ENCODE data around the gene PCED1A.

Gene PCED1A

GRCh38 chr20:2840138-2840966, at the start of gene PCED1A, which contains the start of gene VPS16:
TSS of gene PCED1A (minus strand) at chr20:2840655. CDS start at chr20:2839912, 743 bp downstream.
TSS of gene VPS16 (plus strand) at chr20:2840745. CDS start at chr20:2840775, 30 bp downstream.
- DNase-seq = peak; percentile 80

DNA sequence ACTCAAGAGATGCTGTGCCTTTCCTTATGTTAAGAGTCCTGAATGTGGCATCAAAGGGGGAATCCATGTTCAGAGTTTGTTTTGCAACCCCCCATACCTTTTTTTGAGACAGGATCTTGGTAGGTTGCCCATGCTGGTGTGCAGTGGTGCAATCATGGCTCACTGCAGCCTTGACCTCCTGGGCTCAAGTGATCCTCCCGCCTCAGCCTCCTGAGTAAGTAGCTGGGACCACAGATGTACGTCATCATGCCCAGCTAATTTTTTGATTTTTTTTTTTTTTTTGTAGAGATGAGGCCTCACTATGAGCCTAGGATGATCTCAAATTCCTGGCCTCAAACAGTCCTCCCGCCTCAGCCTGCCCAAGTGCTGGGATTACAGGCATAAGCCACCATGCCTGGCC, 49.3 kb upstream of the PCED1A start:
- no peak for DNase-seq

GRCh38 chr20:2889209-2889608, 48.8 kb upstream of the PCED1A start:
- DNase-seq = no peak

DNA sequence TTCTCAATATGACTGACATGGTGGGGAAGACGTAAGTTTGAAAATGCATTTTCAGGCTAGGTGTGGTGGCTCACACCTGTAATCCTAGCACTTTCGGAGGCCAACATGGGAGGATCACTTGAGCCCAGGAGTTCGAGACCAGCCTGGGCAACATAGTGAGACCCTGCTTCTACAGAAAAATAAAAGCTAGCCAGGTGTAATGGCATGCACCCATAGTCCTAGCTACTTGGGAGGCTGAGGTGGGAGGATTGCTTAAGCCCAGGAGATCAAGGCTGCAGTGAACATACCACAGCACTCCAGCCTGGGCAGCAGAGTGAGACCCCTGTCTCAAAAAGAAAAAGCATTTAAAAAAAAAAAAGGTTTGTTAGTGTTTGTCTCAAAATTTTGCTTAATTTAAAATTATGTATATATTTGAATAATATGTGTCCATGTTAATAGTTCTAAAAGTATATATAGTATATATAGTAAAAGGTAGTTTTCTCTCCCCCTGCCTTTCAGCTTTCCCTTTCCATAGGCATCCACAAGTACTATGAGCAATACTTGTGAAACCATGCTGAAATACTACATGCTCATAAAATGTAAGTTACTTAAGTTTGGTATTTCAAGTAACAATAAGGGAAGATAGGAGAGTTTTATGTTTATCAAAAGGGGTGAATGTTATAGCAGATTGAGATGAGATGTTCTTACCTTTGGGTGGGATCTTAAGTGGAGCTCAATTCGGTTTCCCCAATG, 47.9 kb upstream of the PCED1A start:
- no peak for DNase-seq

DNA sequence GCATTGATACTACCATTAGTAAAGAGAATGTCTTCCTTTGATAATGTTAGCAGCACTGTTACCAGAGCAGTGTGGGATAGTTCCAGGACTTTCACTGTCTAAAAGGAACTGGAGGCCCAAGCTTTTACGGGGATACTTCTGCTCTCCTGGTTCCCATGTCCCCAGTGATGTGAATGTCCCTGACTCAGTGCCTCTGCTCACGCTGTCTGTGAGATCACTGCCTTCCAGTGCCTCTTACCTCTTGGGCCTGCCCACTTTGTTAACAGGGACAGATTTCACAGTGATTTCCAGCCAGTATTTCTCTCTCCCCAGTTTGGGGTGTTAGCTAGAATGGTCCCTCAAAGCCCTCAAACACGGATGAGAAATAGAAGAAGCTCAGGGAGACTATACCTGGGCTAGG, 47.3 kb upstream of the PCED1A start:
- DNase-seq = no peak

DNA sequence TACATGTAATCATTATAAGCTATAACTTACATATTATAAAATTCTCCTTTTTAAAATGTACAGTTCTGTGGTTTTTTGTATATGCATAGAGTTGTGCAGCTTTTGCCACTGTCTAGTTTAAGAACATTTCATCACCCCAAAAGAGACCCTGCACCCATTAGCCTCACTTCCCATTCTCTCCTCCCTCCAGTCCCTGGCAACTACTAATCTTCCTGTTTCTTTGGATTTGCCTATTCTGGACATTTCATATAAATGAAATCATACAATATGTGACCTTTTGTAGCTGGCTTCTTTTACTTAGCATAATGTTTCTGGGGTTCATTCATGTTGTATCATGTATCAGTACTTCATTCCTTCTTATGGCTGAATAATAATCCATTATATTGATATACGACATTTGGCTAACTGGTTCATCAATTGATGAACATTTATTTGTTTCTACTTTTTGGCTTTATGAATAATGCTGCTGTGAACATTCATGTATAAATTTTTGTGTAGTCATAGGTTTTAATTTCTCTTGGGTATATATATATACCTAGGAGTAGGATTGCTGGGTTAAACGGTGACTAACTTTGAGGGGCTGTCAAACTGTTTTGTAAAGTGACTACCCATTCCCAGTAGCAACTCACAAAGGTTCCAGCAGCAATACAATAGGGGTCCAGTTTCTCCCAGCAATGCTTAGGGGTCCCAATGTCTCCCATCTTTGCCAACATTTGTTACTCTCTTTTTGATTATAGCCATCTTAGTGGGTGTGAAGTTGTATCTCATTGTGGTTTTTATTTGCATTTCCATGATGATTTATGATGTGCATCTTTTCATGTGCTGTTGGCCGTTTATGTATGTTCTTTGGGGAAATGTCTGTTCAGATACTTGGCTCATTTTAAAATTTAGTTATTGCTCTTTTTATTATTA, 43.5 kb upstream of the PCED1A start:
- DNase-seq = no peak

GRCh38 chr20:2880650-2881049, 40.2 kb upstream of the PCED1A start:
- DNase-seq = no peak

- DNase-seq = peak; percentile 92
Observed at GRCh38 chr20:2879146-2879545, 38.7 kb upstream of the PCED1A start.

- no peak for DNase-seq
Observed at GRCh38 chr20:2878515-2878914, 38.1 kb upstream of the PCED1A start.

GRCh38 chr20:2875690-2876203, 35.3 kb upstream of the PCED1A start:
- no peak for DNase-seq

GRCh38 chr20:2874456-2874855, 34.0 kb upstream of the PCED1A start:
- DNase-seq = no peak

DNA sequence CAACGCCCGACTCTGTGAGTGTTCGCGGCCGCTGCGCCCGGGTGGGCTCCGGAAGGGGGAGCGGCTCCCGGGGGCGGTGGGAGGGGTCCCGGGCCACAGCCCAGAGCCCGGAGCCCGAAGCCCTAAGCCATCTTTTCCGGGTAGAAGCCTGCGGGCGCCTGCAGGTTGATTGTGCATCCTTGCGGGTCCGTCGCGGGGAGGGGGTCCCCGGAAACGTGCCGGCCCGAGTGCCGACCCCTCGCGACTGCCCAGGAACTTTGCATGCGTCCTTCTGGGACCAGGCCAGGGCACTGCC, 33.2 kb upstream of the PCED1A start:
- peak; percentile 40 for DNase-seq

GRCh38 chr20:2873010-2873746, 32.7 kb upstream of the PCED1A start, which contains the start of gene PTPRA:
TSS of gene PTPRA (plus strand) at chr20:2873481. CDS start at chr20:2964278, 90,797 bp downstream.
- DNase-seq = peak; percentile 75

DNA sequence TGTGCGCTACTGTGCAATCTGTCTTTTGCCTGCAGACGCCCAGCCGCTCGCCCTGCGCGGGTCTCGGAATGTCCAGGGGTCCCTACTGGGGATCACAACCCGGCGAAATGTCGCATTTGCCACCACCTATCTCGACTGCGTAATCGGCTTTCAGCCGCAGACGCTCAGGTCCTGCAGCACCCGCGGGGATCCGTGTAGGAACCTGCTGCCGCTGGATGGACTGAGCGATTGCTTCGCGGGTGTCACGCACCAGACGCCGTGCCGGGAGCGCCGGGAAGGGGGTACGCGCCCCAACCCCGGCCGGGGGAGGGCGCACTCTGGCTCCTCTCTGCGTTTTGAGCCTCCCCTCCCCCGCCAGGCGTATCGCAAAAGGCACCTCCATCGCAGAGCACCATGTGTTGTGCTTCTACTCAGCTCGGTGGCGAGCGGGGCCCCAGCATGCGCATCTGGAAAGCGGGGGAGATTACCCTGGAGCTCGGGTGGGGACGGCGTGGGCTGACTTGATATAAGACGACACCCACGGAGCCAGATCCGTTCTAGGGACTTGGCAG, 32.1 kb upstream of the PCED1A start:
- DNase-seq = peak; percentile 34

DNA sequence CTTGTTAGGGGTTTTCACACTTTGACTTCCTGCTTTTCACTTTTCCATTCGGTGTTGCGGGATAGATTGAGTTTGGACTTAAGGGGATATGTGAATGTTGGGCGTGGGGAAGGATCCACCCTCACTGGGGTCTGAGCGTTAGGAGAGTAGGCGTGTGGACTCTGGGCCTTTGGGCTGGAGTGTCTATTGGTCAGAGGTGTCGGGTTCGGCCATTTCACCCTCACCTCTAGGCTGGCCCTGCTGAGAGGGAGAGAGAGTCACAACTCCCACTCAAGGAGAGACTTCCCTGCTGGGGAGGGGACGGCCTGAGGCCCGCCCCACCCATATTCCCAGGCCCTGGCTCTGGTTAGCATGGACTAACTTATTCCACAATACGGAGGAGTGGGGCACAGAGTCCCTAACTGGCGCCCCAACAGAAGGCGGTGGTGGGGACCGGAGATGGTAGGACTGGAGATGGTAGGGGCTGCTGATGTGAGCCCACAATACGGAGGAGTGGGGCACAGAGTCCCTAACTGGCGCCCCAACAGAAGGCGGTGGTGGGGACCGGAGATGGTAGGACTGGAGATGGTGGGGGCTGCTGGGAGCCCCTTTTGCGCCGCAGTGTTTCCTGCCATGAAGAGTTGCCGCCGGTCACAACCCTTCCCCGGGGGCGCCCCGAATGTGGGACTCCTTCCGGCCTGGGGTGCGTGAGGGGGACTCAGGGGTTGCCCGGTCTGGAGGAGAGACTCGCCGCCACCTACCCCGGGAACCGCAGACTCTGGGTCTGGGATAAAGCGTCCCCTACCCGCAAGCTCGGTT, 31.4 kb upstream of the PCED1A start:
- no peak for DNase-seq

GRCh38 chr20:2871111-2871465, 30.6 kb upstream of the PCED1A start:
- no peak for DNase-seq

DNA sequence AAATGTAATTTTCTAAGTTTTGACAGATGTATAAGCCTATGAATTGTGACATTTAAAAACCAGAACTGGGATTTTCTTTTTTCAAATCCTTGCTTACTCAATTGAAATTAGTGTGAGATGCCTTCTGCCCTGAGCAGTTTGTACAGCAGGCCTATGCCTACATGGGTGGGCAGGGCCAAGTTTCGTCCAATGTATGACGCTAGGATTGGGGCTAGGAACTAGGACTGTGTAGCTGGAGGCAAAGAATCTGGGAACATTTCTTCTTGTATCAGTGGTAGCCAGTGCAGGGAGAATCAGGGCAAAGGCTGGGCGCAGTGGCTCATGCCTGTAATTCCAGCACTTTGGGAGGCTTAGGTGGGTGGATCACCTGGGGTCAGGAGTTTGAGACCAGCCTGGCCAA, 28.9 kb upstream of the PCED1A start:
- DNase-seq = no peak

DNA sequence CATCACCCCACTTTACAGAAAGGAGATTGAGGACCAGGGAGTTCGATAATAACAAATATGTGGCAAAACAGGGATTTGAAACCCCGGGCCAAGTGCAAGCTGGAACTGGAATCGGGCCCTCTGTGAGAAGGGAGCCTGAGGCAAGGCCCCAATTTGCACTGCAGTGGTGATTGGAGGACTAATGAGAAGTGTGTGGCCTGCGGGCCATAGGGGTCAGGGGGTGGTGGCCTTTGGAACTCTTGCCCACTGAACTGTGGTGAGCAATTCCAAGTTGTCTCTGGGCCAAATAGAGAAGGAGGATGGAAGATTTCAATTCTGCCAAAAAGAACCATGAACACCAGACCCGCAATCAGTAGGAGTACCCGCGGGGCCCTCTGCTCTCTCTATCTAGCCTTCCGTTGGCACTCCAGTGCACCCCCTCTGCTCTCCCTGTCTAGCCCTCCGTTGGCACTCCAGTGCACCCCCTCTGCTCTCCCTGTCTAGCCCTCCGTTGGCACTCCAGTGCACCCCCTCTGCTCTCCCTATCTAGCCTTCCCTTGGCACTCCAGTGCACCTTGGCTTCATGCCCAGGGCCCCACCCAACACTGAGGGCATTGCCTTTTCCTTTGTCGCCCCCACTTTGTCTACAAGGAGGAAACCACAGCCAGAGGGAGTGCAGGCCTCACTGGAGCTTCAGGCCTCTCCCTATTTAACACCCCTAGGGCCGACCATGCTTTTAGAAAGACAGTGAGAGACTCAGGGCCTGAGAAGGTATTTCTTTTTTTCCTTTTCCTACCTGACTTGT, 26.8 kb upstream of the PCED1A start:
- no peak for DNase-seq

DNA sequence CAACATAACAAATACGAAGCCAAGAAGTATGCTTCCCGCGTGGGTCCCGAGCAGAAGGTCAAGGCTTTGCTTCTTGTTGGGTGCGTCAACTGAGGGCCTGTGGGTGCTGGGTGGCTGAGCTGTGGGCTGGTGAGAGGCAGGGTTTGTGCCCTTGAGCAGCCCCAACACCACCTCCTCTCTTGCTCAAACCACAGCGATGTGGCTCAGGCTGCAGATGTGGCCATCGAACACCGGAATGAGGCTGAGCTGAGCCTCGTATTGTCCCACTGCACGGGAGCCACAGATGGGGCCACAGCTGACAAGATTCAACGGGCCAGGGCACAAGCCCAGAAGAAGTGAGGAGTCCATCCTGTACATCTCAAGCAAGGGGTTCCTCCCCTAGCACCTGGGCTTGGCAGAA, 25.8 kb upstream of the PCED1A start:
- no peak for DNase-seq

GRCh38 chr20:2865630-2866029, 25.2 kb upstream of the PCED1A start:
- no peak for DNase-seq
